SKM-1 (cell line): ENCODE measurements around the gene PAK5.
"Not testable (repeated sequence)": the region's sequence is repeated elsewhere in the genome, so short reads cannot be mapped to it uniquely, and the experiment has no call there.

ENCODE experiments used
- DNase-seq: peaks from one replicate; lab custom pipeline; 2025; ENCODE audit not compliant: unreplicated experiment; lab: John Stamatoyannopoulos, UW

PAK5 gene

GRCh38 chr20:9686455-9686854, 152.4 kb downstream of the PAK5 start:
- DNase-seq = no peak

GRCh38 chr20:9686001-9686400, 152.9 kb downstream of the PAK5 start:
- DNase-seq = no peak

GRCh38 chr20:9685011-9685410, 153.9 kb downstream of the PAK5 start:
- DNase-seq = no peak

DNA sequence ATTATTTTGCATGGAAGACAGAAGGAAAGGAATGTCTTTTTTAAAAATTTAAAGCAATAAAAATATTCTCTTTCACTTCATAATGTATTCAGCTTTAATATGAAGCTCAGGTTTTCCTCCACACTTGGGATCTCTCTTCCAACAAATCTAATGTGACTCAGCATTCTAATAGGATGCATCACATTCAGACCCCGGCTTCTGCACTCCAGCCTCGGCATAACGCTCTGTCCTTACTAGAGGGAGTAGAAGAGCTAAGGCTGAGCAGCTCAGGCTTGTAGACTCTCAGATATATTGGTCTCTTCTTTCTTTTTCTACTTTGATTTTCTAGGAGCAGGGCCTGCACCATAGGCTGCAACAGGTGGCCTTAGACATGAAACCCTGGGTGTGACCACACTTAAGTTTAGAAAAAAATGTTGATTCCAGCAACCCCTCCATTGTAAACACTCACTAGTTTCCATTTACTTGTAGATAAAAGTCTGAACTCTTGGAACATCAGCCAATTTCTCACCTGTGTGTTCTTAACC, 161.7 kb downstream of the PAK5 start:
- no peak for DNase-seq

DNA sequence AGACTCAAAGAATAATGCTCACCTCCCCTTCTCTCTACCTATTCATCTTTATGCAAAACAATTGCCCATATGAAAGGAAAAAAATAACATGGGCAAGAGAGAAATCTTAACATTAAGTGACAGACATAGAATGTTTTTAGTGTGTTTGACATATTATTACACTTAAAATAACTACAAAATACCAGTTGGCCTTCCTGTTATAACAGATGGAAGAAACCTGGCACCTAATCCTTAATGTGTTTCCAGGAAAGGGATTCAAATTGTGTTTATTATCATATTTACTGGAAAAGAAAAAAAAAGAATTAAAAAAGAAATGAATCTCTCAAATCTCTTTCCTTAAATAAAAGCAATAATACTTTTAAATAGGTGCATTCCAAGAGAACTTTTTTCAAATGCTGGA, 165.9 kb downstream of the PAK5 start:
- no peak for DNase-seq

DNA sequence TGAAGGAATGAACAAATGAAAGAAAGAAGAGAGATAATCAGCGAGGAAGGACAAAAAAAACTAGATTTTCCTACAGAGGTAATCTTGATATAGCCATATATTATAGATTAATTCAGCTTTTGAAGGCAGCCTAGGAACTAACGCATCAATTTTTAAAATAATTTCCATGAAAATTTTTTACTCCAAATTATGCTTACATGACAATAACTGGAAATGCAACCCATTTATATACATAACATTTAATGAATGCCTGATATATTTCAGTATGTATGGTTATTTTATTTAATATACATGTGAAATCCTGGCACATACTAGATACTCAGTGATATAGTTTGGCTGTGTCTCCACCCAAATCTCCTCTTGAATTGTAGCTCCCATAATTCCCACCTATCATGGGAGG, 166.8 kb downstream of the PAK5 start:
- DNase-seq = no peak

GRCh38 chr20:9668381-9668780, 170.5 kb downstream of the PAK5 start:
- DNase-seq = no peak

DNA sequence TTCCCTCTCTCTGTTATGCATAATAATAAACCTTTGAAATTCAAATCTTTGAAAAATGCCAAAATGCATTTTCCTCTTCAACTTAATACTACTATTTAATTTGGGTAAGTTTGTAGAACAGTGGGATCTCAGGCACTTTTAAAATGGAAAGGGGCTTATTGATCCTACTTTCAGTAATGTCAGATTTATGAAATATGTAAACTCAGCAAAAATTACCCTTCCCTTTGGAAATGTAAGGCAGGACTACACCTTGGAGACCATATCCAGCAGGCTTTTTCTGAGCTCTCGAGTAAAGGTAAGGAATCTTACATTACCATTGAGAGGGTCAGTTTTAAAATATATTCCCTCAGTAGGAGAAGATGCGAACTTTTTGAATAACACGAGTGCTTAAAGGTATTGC, 175.5 kb downstream of the PAK5 start:
- DNase-seq = no peak

GRCh38 chr20:9660236-9660868, 178.5 kb downstream of the PAK5 start:
- no peak for DNase-seq

GRCh38 chr20:9647741-9648140, 191.1 kb downstream of the PAK5 start:
- DNase-seq = no peak

GRCh38 chr20:9646375-9646774, 192.5 kb downstream of the PAK5 start:
- no peak for DNase-seq

DNA sequence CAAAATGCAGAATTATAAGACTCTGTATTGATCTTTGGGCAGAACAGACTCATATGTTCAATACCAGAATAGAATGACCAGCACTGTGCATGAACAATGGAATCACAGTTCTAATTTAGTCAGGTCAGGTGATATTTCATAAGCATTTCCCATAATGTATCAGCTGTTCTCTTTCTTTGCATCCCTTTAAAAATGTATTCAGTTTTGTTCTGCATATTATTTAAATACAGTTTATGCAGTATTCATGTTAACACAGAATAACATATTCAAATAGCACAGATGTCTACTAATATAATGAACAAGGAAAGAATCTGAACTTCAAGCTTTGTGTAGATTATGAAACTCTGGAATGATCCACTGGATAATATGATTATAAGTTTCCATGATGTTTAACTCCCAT, 196.0 kb downstream of the PAK5 start:
- DNase-seq = no peak

- DNase-seq = not testable (repeated sequence)
Observed at GRCh38 chr20:9641499-9642000, 197.3 kb downstream of the PAK5 start.

DNA sequence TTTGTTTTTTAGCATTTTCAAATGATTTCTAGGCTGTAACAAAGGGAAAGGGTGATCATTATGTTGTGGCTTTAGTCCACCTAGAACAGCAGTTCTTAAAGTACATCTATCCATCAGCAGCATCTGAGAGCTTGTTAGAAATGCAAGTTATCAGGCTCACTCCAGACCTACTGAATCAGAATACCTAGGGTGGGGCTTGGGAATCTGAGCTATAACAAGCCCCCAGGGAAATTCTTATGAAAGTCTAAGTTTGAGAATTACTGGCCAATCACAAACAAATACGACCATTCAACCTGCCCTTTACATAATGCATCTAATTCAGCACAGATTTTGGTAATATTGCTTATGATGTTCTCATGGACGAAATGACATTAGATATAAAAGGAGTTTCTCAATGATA, 201.0 kb downstream of the PAK5 start:
- no peak for DNase-seq

- no peak for DNase-seq
Observed at GRCh38 chr20:9635750-9636149, 203.1 kb downstream of the PAK5 start.

DNA sequence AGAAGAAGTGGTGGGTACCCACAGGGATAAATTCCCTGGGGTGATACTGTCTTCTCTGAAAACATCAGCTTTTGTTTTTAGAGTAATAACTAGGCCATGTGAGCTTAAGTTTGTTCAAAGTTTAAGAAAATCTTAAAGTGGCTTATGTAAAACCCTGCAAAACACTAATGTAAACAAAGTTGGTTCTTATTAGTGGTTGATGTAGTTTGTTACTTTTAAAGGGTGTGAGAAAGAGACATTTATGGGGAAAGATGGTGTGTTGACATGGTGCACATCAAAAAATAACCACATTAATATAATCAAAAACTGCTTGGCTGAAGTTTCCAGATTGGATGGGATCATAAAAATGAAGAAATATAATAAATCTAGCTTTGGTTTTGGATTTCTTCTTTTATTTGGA, 204.5 kb downstream of the PAK5 start:
- DNase-seq = no peak

- DNase-seq = no peak
Observed at GRCh38 chr20:9632991-9633390, 205.9 kb downstream of the PAK5 start.

- no peak for DNase-seq
Observed at GRCh38 chr20:9632265-9632664, 206.6 kb downstream of the PAK5 start.

DNA sequence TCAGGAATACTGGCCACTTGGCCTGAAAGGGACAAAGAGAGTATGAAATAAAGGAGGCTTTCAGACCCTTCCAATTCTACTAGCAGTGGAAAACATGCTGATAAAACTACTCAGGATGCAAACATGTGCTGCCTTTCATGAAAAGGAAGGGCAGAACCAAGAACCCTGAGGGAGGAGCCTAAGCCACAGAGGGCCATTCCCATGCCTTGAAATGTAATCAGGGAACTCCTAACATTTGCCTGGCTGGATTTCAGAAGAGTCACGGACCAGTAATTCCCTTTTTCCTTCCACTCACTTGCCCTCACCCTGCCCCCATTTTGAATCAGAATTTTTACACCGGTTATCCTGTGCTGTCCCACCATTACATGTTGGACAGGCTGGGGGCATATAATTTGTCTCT, 208.3 kb downstream of the PAK5 start:
- no peak for DNase-seq

DNA sequence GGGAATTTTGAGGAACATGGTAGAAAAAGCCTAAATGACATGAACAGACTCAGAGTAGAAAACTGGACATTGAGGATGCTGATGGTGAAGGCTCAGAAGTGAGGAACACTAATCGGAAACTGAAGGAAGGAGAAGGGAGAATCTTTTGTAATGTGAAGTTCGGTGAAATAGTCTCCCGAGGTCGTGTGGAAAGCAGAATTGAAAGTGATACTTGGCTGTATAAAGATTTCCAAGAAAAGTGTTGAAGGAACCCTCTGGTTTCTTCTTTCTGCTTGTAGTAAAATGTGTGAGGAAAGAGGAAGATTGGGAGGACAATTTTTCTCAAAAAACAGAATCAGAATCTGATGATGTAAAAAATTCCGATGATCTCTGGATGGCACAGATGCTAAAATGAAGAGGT, 209.0 kb downstream of the PAK5 start:
- no peak for DNase-seq

- DNase-seq = no peak
Observed at GRCh38 chr20:9628589-9628988, 210.3 kb downstream of the PAK5 start.

GRCh38 chr20:9628141-9628540, 210.7 kb downstream of the PAK5 start:
- DNase-seq = no peak

- no peak for DNase-seq
Observed at GRCh38 chr20:9627219-9627618, 211.7 kb downstream of the PAK5 start.
